Osteoblast (primary cell): ENCODE results near the gene CHTF18. TPM values are rescaled to one million over a fixed set of nuclear protein-coding genes. Genes with fewer than 3 reads are reported as not detected.

Experiments
- DNase-seq: peaks from one replicate; pipeline ENCODE4 v3.0.0; 2011; ENCODE audit warnings: low spot score, mixed read lengths; ENCODE audit not compliant: insufficient read length; ENCODE audit errors: missing footprints
- H2AFZ ChIP-seq: 2 replicates; pipeline ENCODE4 v1.6.0; 2011; ENCODE audit warnings: mild to moderate bottlenecking, low read length
- H3K27ac ChIP-seq: 2 replicates; pipeline ENCODE4 v1.5.1; 2011; ENCODE audit warnings: mild to moderate bottlenecking, low read depth, low read length, moderate library complexity
- H3K27me3 ChIP-seq: 2 replicates; pipeline ENCODE4 v1.6.0; 2012; ENCODE audit warnings: mild to moderate bottlenecking, control low read depth, inconsistent platforms, low read length, moderate library complexity; ENCODE audit not compliant: insufficient read depth
- H3K36me3 ChIP-seq: 2 replicates; pipeline ENCODE4 v1.5.1; 2011; ENCODE audit warnings: mild to moderate bottlenecking, low read length, control low read depth, moderate library complexity; ENCODE audit not compliant: insufficient read depth
- H3K4me1 ChIP-seq: 2 replicates; pipeline ENCODE4 v1.5.1; 2011; ENCODE audit warnings: mild to moderate bottlenecking, low read length, control low read depth, moderate library complexity; ENCODE audit not compliant: insufficient read depth
- H3K4me2 ChIP-seq: 2 replicates; pipeline ENCODE4 v1.6.0; 2011; ENCODE audit warnings: mild to moderate bottlenecking, low read length; ENCODE audit not compliant: insufficient read depth
- H3K4me3 ChIP-seq: fragments of 200-600 bp; sonication (generic); 3 replicates; pipeline ENCODE4 v1.5.1; 2012; ENCODE audit warnings: mild to moderate bottlenecking, low read length, inconsistent platforms; ENCODE audit not compliant: insufficient read depth
- H3K79me2 ChIP-seq: 2 replicates; pipeline ENCODE4 v1.6.0; 2012; ENCODE audit warnings: mild to moderate bottlenecking, low read length, control low read depth, inconsistent platforms; ENCODE audit not compliant: insufficient read depth
- H3K9me3 ChIP-seq: 2 replicates; pipeline ENCODE4 v1.5.1; 2011; ENCODE audit warnings: low read depth, low read length, control low read depth
- H4K20me1 ChIP-seq: 2 replicates; pipeline ENCODE4 v1.6.0; 2012; ENCODE audit warnings: mild to moderate bottlenecking, low read length, control low read depth; ENCODE audit not compliant: insufficient read depth
- total RNA-seq: library from RNA; depleted of rRNA; stranded (reverse); fragments of >200 nt; gene quantifications from 2 replicates; pipeline ENCODE4 v1.2.3, GENCODE V29; 2012
- TF ChIP-seq, protein P1 (sequence below): IDR thresholded peaks from 2 replicates; pipeline ENCODE4 v1.5.1; 2011; ENCODE audit warnings: mild to moderate bottlenecking, low read depth, low read length, moderate library complexity; ENCODE audit errors: extremely low read depth

The CHTF18 gene
- total RNA-seq, 1 donor: 3.3 TPM

DNA sequence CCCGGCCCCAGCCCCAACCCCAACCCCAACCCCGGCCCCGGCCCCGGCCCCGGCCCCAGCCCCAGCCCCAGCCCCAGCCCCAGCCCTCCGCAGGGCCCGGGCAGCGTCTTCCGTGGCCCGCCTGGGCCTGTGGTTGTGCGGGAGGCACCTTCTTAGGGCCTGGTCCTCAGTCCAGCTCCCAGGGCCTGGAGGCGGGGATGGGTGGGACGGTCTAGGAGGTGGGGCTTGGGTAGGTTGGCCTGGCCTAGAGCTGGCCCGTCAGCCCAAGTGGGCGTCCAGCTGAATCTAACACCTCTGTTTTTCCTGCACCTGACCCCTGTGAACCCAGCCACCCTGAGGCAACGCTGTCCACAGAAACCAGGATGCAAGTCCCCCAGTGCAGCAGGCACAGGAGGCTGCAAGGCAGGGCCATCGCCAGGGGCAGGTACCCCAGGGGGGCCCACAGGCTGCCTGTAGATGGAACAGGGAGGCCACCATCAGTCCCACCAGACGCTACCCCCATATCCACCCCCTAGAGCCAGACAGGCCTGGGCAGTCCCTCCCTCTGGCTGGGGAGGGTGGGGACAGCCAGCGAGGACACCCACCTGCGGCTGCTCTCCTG is 19.1 kb upstream of the CHTF18 start:
- no peak overlapping the region for H3K27ac ChIP-seq
- no peak overlapping the region for H2AFZ ChIP-seq
- TF ChIP-seq, protein P1, sequence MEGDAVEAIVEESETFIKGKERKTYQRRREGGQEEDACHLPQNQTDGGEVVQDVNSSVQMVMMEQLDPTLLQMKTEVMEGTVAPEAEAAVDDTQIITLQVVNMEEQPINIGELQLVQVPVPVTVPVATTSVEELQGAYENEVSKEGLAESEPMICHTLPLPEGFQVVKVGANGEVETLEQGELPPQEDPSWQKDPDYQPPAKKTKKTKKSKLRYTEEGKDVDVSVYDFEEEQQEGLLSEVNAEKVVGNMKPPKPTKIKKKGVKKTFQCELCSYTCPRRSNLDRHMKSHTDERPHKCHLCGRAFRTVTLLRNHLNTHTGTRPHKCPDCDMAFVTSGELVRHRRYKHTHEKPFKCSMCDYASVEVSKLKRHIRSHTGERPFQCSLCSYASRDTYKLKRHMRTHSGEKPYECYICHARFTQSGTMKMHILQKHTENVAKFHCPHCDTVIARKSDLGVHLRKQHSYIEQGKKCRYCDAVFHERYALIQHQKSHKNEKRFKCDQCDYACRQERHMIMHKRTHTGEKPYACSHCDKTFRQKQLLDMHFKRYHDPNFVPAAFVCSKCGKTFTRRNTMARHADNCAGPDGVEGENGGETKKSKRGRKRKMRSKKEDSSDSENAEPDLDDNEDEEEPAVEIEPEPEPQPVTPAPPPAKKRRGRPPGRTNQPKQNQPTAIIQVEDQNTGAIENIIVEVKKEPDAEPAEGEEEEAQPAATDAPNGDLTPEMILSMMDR: no peak
- H3K36me3 ChIP-seq: no peaks in the 10 kb centered on the region
- no peak for DNase-seq
- H3K4me2 ChIP-seq: no peak overlapping the region
- H3K4me3 ChIP-seq: no peak overlapping the region
- no peaks in the 10 kb centered on the region for H3K4me1 ChIP-seq
- no peaks in the 10 kb centered on the region for H4K20me1 ChIP-seq
- no peaks in the 10 kb centered on the region for H3K79me2 ChIP-seq
- H3K27me3 ChIP-seq: no peaks in the 10 kb centered on the region
- no peaks in the 10 kb centered on the region for H3K9me3 ChIP-seq

DNA sequence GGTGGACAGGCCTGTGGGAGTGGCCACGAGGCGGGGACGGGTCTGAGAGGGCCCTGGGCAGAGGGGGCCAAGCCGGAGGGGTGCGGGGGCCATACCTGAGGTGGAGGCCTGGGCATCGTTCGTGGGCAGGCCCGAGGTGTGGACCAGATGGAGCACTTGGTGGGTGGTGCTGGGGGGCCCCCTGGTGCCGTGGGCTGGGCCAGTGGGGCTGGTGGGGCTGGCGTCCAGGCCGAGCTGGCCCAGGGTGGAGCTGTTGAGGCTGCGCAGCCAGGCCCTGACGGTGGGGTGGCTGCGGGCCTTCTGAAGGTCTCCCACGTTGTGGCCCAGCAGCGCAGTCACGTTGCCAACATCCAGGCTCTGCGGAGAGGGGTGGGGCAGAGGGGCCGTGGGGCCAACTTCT is 18.5 kb upstream of the CHTF18 start:
- Histone ChIP-seq H3K27me3 (no peaks in the 10 kb centered on the region), H3K27ac (no peak overlapping the region), H3K36me3 (no peaks in the 10 kb centered on the region), H3K4me3 (no peak overlapping the region), H2AFZ (no peak overlapping the region), H3K79me2 (no peaks in the 10 kb centered on the region), H4K20me1 (no peaks in the 10 kb centered on the region), H3K4me1 (no peaks in the 10 kb centered on the region), H3K4me2 (no peak overlapping the region), H3K9me3 (no peaks in the 10 kb centered on the region)
- no peak for DNase-seq
- TF ChIP-seq, protein P1: no peak

DNA sequence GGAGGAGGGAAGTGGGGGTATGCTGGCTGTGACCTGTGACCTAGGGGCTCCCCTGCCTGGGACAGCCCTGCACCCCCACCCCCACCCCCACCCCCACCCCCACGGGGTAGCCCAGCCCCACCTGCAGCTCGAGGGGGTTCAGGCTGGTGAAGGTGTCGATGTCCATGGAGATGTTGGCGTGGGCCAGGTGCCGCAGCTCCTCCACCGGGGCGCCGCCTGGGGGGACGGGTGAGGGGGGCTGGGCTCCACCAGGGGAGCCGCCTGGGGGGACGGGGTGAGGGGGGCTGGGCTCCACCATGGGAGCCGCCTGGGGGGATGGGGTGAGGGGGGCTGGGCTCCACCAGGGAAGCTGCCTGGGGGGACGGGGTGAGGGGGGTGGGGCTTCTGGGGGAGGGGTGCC is 18.0 kb upstream of the CHTF18 start:
- DNase-seq: no peak
- no peaks in the 10 kb centered on the region for H3K4me1 ChIP-seq
- no peak overlapping the region for H3K4me3 ChIP-seq
- no peaks in the 10 kb centered on the region for H3K9me3 ChIP-seq
- H3K27me3 ChIP-seq: no peaks in the 10 kb centered on the region
- H2AFZ ChIP-seq: no peak overlapping the region
- H3K79me2 ChIP-seq: no peaks in the 10 kb centered on the region
- no peaks in the 10 kb centered on the region for H4K20me1 ChIP-seq
- H3K27ac ChIP-seq: no peak overlapping the region
- H3K36me3 ChIP-seq: no peaks in the 10 kb centered on the region
- no peak overlapping the region for H3K4me2 ChIP-seq
- TF ChIP-seq, protein P1: no peak

GRCh38 chr16:772959-773358 is 15.5 kb upstream of the CHTF18 start:
- Histone ChIP-seq H2AFZ (no peak overlapping the region), H3K4me2 (no peak overlapping the region), H3K4me3 (no peak overlapping the region), H4K20me1 (no peaks in the 10 kb centered on the region), H3K9me3 (no peaks in the 10 kb centered on the region), H3K36me3 (no peaks in the 10 kb centered on the region), H3K79me2 (no peaks in the 10 kb centered on the region), H3K4me1 (no peaks in the 10 kb centered on the region), H3K27me3 (no peaks in the 10 kb centered on the region), H3K27ac (no peak overlapping the region)
- no peak for DNase-seq
- TF ChIP-seq, protein P1: no peak
